ENCODE results near the gene CLPTM1.

GRCh38 chr19:44905437-44906160 is 49.6 kb upstream of the CLPTM1 start, which contains the start of gene APOE:
- TF ChIP-seq, protein P1, sequence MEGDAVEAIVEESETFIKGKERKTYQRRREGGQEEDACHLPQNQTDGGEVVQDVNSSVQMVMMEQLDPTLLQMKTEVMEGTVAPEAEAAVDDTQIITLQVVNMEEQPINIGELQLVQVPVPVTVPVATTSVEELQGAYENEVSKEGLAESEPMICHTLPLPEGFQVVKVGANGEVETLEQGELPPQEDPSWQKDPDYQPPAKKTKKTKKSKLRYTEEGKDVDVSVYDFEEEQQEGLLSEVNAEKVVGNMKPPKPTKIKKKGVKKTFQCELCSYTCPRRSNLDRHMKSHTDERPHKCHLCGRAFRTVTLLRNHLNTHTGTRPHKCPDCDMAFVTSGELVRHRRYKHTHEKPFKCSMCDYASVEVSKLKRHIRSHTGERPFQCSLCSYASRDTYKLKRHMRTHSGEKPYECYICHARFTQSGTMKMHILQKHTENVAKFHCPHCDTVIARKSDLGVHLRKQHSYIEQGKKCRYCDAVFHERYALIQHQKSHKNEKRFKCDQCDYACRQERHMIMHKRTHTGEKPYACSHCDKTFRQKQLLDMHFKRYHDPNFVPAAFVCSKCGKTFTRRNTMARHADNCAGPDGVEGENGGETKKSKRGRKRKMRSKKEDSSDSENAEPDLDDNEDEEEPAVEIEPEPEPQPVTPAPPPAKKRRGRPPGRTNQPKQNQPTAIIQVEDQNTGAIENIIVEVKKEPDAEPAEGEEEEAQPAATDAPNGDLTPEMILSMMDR (IDR thresholded peaks at IDR 0.05; ENCODE audit: insufficient read depth, low read length, poor library complexity, severe bottlenecking), result no peak
- no peak for TF ChIP-seq EZH2phosphoT487 (conservative IDR thresholded peaks at IDR 0.05; ENCODE audit: low read length)

Data from SU-DHL-6 (cell line).